Sigmoid colon (tissue), 4 donors: ENCODE measurements around the gene HAND2.

Experiments used
- CTCF ChIP-seq, 4 experiments: fragments of 450-650 bp in 3 of 4; fragments of 200-600 bp in 1 of 4; IDR thresholded peaks; one replicate each; pipeline ENCODE4 v1.5.1; 2016 to 2019; ENCODE audit warnings: antibody characterized with exemption in 4 of 4, mild to moderate bottlenecking in 3 of 4, moderate library complexity in 2 of 4
- EP300 ChIP-seq, 4 donors: sonication (generic); formaldehyde crosslinking; IDR thresholded peaks; one replicate each; pipeline ENCODE4 v1.6.1; 2017; ENCODE audit warnings: antibody characterized with exemption in 4 of 4
- POLR2A ChIP-seq, 2 donors: fragments of 450-650 bp; IDR thresholded peaks; one replicate each; pipeline ENCODE4 v1.6.1; 2016; ENCODE audit warnings: antibody characterized with exemption in 2 of 2, mild to moderate bottlenecking in 2 of 2, moderate library complexity in 2 of 2

GRCh38 chr4:173536808-173537429 lies 6.9 kb upstream of the HAND2 start:
- TF ChIP-seq CTCF (IDR thresholded peaks at IDR 0.05) (peak in 2 of 4 experiments; percentile 25 to 32), EP300 (IDR thresholded peaks at IDR 0.05) (no peak), POLR2A (IDR thresholded peaks at IDR 0.05) (no peak)
